K562 treated with DMSO at 1 percent for 12 hours (cell line): Measurements from ENCODE around the gene TPI1. TPM values are rescaled to one million over a fixed set of nuclear protein-coding genes. Genes with fewer than 3 reads are reported as not detected.

Experiments used
- total RNA-seq: library from RNA; unstranded; fragments of 300-600 nt; gene quantifications from 2 replicates; pipeline ENCODE4 v1.2.3, GENCODE V29; 2022; ENCODE audit not compliant: insufficient read depth

TPI1 gene
- 410 and 515 TPM in 2 replicates for total RNA-seq

GRCh38 chr12:6867413-6868210 is at the start of gene TPI1:
Gene TPI1 (plus strand): TSS chr12:6867531. CDS start chr12:6867567, 36 bp downstream.

GRCh38 chr12:6821591-6822425 is 45.5 kb upstream of the TPI1 start, which contains the start of gene GPR162:
Gene GPR162 (plus strand): TSS chr12:6821821. CDS start chr12:6823899, 2,078 bp downstream.

GRCh38 chr12:6827982-6828780 is 39.1 kb upstream of the TPI1 start, which contains the start of gene P3H3:
Gene P3H3 (plus strand): TSS chr12:6828407. CDS start chr12:6828441, 34 bp downstream.

GRCh38 chr12:6840761-6841515 is 26.4 kb upstream of the TPI1 start, which contains the start of gene GNB3:
Gene GNB3 (plus strand): TSS chr12:6840925. CDS start chr12:6841288, 363 bp downstream.

DNA sequence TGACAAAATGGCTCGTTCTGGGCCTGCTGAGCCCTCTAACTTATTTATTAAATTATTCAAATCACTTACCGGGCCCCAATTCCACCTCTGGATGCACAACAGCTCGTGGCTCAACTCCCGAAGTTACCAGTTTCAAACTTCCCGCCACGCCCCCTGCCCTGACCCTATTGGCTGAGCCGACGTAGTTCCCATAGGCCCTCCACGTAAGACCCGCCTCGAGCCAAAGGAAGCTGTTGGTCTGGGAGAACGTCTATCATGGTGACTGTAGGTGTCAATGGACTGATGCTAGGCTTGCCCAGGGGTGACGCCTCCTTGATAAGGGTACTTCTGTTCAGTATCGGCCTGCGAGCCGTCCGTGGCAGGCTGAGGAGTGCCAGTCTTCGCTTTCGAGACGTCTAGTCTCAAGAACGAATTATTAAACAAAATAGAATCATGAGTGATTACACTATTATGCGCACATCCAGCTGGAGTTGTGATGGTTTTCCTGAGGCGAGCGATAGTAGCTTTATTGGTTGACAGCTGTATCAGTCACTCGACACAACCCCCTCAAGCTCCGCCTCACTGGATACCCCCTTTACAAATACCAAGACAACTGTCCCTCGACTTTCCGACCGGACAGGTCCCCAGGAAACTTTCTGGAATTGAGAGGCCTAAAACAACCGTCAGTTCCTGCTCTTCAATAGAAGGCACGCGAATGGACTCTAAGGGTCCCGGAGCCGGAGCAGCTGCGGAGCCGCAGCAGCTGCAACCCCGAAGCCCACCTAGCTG is 16.0 kb upstream of the TPI1 start, which contains the start of gene CDCA3:
Gene CDCA3, minus strand, starts transcription at position 134 of the 768 bp plus-strand sequence. CDS start 334 bp downstream, outside the sequence.

DNA sequence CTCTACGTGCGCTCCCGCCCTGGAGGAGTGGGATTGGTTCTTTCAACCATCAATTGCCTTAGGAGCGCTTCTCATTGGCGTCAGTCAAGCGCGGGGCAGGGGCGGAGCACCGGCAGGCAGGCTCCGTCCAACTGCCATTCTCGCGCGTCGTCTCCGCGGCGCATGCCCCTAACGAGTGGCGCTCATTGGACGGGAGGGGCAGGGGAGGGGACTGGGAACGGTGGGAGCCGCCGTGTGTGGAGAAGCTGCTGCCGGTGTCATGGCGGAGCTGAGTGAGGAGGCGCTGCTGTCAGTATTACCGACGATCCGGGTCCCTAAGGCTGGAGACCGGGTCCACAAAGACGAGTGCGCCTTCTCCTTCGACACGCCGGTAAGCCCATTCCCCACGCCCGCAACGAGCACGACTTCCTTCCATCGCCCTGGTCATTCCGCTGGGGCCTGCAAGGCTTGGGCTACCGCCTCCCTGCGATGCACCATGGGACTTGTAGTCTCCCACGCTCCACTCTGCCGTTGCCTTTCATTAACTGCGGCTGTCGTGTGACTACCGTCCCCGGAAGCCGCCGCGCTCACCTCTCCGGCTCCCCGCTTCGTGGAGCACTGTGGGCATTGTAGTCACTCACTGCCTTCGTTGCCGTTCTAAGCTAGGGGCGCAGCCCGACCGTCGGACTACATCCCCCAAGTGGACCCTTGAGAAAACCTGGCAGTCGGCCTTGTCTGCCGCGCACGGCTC is 15.2 kb upstream of the TPI1 start, which contains the start of gene USP5:
Gene USP5, plus strand, starts transcription at position 230 of the 730 bp plus-strand sequence. Its CDS starts 30 bp downstream, at position 260.

DNA sequence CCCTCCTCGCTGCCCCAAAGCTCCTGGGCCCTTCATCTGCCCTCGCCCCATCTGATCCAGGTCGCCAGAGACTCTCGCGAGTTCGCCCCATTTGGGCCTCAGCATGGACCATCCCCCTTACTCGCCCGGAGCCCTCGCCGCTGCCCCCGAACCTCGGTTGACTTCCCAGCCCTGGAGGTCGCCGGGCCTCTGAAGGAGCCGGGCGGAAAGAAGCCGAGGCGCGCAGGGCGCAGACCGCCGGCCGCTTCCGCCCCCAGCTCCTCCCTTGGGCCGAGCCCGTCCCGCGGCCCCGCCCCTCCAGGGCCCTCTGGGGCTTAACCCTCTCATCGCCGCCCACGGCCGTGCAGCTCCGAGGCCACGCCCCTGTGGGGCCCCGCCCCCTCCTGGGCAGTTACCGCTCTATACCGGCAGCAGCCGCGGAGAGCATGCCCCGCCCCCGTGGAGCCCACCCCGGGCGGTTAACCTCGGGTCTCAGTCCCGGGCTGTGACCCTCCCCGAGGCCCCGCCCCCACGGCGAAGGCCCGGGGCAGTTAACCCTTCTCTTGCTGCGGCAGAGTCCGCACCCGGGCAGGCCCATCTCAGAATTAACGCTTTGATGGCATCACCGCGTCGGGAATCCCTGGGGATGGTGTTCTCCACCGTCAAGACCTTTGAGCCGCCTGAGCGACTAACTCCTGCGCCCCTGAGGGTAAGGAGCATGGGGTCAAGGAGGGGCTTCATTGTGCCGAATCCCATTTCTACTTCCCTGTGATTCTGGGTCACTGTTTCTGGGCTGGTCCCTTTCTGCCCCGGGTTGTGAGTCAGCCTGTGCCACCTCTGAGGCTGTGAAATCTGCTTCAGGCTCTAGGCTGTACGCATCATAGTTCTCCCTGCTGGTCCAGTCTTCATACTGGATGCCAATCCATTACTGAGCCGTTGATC is 6.0 kb downstream of the TPI1 start, which contains the start of gene SPSB2:
Gene SPSB2, minus strand, starts transcription at position 210 of the 921 bp plus-strand sequence. CDS start 402 bp downstream, outside the sequence.

GRCh38 chr12:6904280-6905276 is 37.2 kb downstream of the TPI1 start, which contains the start of gene LRRC23:
Gene LRRC23 (plus strand): TSS chr12:6904822. CDS start chr12:6905634, 812 bp downstream.

DNA sequence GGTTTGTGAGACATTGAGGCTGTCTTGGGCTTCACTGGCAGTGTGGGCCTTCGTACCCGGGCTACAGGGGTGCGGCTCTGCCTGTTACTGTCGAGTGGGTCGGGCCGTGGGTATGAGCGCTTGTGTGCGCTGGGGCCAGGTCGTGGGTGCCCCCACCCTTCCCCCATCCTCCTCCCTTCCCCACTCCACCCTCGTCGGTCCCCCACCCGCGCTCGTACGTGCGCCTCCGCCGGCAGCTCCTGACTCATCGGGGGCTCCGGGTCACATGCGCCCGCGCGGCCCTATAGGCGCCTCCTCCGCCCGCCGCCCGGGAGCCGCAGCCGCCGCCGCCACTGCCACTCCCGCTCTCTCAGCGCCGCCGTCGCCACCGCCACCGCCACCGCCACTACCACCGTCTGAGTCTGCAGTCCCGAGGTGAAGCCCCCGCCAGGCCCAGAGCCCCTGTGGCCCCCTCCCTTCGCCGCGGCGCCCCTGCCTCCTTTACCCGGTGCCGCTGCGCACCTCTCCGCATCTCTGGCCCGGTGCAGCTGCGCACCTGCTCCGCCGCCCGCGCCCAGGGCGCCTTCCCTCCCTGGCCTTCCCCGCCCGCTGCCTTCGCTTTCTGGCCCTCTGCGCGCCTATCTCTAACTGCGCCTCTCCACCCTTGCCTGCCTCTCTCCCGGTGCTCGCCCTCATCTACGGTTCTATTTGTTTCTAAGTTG is 47.1 kb downstream of the TPI1 start, which contains the start of gene ENO2:
Gene ENO2, plus strand, starts transcription at position 335 of the 701 bp plus-strand sequence. CDS start 1,253 bp downstream, outside the sequence.

Other genes starting within 250 kb of the TPI1 start
- gene LPAR5, start 231.6 kb upstream of the TPI1 start, total RNA-seq, result 4.9 and 11.5 TPM in 2 replicates
- 4.4 and 7.7 TPM in 2 replicates for gene ACRBP, start 220.1 kb upstream of the TPI1 start, total RNA-seq
- 22.3 and 34.4 TPM in 2 replicates for gene ING4, start 204.4 kb upstream of the TPI1 start, total RNA-seq
- 7.5 and 38.1 TPM in 2 replicates for gene ZNF384, start 178.2 kb upstream of the TPI1 start, total RNA-seq
- gene PIANP, start 166.7 kb upstream of the TPI1 start, total RNA-seq, result not detected in 2 replicates
- 21.1 and 32.5 TPM in 2 replicates for gene COPS7A, start 143.5 kb upstream of the TPI1 start, total RNA-seq
- gene MLF2, start 114.4 kb upstream of the TPI1 start, total RNA-seq, result 133 and 149 TPM in 2 replicates
- gene PTMS, start 101.2 kb upstream of the TPI1 start, total RNA-seq, result 336 and 424 TPM in 2 replicates
- 0.92 and 1.6 TPM in 2 replicates for gene LAG3, start 95.0 kb upstream of the TPI1 start, total RNA-seq
- gene CD4, start 78.0 kb upstream of the TPI1 start, total RNA-seq, result 0.70 TPM in 1 of 2 replicates, not detected in the other
- gene GPR162, start 45.7 kb upstream of the TPI1 start, total RNA-seq, result 2.0 and 3.7 TPM in 2 replicates
- gene P3H3, start 39.1 kb upstream of the TPI1 start, total RNA-seq, result 17.7 and 18.5 TPM in 2 replicates
- gene GNB3, start 26.6 kb upstream of the TPI1 start, total RNA-seq, result 3.0 and 3.1 TPM in 2 replicates
- gene CDCA3, start 16.2 kb upstream of the TPI1 start, total RNA-seq, result 32.5 and 43.7 TPM in 2 replicates
- 45.6 and 61.5 TPM in 2 replicates for gene USP5, start 15.4 kb upstream of the TPI1 start, total RNA-seq
- gene SPSB2, start 5.8 kb downstream of the TPI1 start, total RNA-seq, result 5.4 and 6.6 TPM in 2 replicates
- gene LRRC23, start 37.3 kb downstream of the TPI1 start, total RNA-seq, result 4.7 and 13.1 TPM in 2 replicates
- gene ENO2, start 47.0 kb downstream of the TPI1 start, total RNA-seq, result 29.5 and 40.4 TPM in 2 replicates
- gene ATN1, start 60.4 kb downstream of the TPI1 start, total RNA-seq, result 15.3 and 39.8 TPM in 2 replicates
- gene RNU7-1, start 76.3 kb downstream of the TPI1 start, total RNA-seq, result not detected in 2 replicates
- gene C12orf57, start 76.5 kb downstream of the TPI1 start, total RNA-seq, result 403 and 716 TPM in 2 replicates
- gene PTPN6, start 83.8 kb downstream of the TPI1 start, total RNA-seq, result 8.0 and 8.3 TPM in 2 replicates
- 261 and 278 TPM in 2 replicates for gene PHB2, start 103.1 kb downstream of the TPI1 start, total RNA-seq
- gene EMG1, start 103.4 kb downstream of the TPI1 start, total RNA-seq, result 14.9 and 18.5 TPM in 2 replicates
- 13.6 and 38.4 TPM in 2 replicates for gene LPCAT3, start 150.9 kb downstream of the TPI1 start, total RNA-seq
- 2.8 TPM in 1 of 2 replicates, not detected in the other for gene C1S, start 193.2 kb downstream of the TPI1 start, total RNA-seq
- 2.8 and 5.8 TPM in 2 replicates for gene C1R, start 224.9 kb downstream of the TPI1 start, total RNA-seq
- gene C1RL, start 241.7 kb downstream of the TPI1 start, total RNA-seq, result 5.0 and 16.1 TPM in 2 replicates